ENCODE measurements around the gene RPP25L.

DNA sequence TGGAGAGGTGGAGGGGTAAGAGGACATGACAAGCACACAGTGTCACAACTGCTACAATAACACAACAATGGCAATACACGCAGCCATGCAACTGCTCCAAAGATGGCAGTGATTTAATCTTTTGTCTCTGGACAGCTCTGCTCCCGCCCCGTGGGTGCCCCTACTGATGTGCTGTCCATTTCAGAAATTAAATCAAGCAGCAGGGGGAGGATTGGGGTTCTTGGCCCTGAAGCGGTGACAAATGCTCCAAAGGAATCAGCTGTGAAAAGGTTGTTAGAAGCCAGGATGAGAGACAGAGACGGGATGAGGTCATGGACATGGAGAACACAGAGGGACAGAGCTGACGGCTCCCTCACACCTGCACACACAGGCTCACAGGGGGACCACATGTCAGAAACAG, 44.9 kb downstream of the RPP25L start:
- TF ChIP-seq, protein P1, sequence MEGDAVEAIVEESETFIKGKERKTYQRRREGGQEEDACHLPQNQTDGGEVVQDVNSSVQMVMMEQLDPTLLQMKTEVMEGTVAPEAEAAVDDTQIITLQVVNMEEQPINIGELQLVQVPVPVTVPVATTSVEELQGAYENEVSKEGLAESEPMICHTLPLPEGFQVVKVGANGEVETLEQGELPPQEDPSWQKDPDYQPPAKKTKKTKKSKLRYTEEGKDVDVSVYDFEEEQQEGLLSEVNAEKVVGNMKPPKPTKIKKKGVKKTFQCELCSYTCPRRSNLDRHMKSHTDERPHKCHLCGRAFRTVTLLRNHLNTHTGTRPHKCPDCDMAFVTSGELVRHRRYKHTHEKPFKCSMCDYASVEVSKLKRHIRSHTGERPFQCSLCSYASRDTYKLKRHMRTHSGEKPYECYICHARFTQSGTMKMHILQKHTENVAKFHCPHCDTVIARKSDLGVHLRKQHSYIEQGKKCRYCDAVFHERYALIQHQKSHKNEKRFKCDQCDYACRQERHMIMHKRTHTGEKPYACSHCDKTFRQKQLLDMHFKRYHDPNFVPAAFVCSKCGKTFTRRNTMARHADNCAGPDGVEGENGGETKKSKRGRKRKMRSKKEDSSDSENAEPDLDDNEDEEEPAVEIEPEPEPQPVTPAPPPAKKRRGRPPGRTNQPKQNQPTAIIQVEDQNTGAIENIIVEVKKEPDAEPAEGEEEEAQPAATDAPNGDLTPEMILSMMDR (IDR thresholded peaks at IDR 0.05), result no peak
- no peak for TF ChIP-seq POLR2A (IDR thresholded peaks at IDR 0.05)

Measured in esophagus squamous epithelium (tissue), 4 donors.